Raji (cell line): ENCODE data around the gene SYT2.

Experiments used
- POLR2A ChIP-seq: IDR thresholded peaks from 2 replicates; pipeline ENCODE4 v1.6.1; 2011; ENCODE audit warnings: low read depth, low read length, control low read depth; ENCODE audit not compliant: insufficient read depth

The SYT2 gene

GRCh38 chr1:202710070-202711045, at the start of gene SYT2:
TSS of gene SYT2 (minus strand) at chr1:202710454. CDS start at chr1:202605772, 104,682 bp downstream.
- TF ChIP-seq POLR2A, result no peak

DNA sequence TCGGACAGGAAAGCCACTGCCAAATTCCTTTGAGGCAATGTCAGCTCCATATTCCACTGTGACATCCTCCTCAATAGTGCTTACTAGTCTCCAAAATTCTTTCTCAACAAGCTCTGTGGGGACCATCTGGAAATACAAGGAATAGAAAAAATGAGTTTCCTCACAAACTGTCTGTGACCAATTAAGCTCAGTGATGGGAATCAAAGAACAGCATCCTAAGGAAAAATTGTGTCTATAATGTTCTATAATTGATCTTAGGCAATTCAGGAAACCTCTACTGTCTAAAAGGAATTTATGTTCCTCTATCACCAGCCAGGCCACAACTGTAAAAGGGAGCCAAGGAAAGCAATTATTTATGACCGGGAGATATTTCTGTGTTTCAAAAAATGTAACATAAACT, 46.1 kb upstream of the SYT2 start:
- TF ChIP-seq POLR2A, result no peak

DNA sequence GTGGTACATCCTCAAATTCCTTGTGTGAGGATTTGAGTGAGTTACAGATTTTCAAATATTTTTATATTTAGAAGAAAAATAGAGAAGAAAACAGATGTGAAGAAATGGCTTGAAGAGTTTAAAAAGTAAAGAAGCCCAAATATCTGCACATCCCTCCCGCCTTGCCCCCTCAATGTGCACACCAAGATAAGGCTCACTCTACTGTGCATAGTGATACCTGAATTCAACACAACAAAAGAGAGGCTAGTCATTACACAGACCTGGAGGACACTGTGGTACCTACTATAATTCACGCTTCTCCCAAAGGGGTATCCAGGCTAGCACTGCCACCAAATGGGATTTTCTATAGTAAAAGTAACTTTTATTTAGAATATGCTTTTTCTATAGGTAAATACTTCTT, 44.0 kb upstream of the SYT2 start:
- no peak for TF ChIP-seq POLR2A

GRCh38 chr1:202752774-202753173, 42.5 kb upstream of the SYT2 start:
- no peak for TF ChIP-seq POLR2A

GRCh38 chr1:202750761-202751160, 40.5 kb upstream of the SYT2 start:
- TF ChIP-seq POLR2A, result no peak

DNA sequence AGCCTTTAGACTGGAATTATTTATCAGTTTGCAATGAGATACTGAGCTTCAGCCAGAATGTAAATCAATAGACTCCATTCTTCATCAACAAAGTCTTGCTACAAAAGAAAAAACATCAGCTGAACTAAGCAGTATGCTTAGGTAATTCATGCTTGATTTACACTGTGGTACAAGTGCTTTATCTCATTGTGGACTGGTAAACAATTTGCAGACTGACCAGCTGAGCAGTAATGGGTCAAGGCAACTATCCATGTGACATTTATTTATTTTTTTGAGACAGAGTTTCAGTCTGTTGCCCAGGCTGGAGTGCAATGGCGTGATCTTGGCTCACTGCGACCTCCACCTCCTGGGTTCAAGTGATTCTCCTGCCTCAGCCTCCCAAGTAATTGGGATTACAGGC, 39.8 kb upstream of the SYT2 start:
- TF ChIP-seq POLR2A, result no peak

GRCh38 chr1:202745323-202745888, 35.2 kb upstream of the SYT2 start:
- TF ChIP-seq POLR2A, result no peak

DNA sequence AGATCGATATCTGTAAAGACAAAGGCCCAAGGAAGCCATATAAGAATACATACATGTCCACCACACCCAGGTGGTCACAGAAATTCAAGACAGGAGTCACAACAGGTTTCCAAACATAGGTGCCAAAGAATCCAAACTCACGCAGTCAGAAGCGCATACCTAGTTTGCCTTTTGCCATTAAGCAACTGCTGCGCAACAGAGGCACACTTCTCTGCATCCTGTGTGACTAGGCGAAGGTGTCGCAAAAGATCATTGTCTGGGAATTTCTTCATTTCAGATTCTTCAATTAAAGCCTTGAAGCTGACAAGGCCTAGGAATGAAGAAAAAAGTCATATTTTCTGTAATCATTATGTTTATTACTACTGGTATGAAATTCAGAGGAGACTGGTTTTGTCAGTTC, 32.2 kb upstream of the SYT2 start:
- no peak for TF ChIP-seq POLR2A

GRCh38 chr1:202733251-202733650, 23.0 kb upstream of the SYT2 start:
- no peak for TF ChIP-seq POLR2A

DNA sequence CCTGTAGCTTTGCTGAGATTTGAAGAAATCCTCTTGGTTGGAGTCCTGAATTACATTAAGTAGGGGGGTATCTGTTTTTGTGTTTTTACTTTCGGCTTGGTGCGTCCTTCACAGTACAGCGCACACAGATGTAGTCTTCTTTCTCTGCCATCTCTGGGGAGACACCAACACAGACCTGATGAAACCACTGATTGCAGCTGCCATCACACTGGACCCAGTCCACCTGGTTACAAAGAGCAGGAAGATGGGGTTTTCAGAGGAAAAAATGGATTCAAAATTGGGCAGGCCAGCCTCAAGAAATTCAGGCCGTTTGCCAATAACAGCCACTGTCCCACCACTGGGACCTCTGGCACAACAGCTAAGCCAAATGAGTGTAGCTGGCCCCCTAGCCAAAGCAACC, 18.7 kb upstream of the SYT2 start:
- no peak for TF ChIP-seq POLR2A

DNA sequence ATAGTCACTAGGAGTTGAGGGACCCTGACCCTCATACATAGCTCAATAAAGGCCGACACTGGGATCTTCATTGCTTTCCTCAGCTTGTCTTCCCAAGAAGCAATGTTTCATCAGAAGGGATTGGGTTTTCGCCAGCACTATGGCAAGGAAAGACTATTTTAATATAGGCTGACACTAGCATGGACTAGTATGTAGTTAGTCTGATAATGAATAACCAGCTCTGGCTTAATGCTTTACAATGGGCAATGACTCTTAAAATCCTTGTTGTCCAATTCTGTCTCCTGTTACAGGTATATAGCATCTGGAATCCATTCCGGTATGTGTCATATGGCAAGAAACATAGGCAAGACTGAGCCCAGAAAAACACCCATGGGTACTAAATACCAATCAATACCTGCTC, 15.3 kb upstream of the SYT2 start:
- no peak for TF ChIP-seq POLR2A

DNA sequence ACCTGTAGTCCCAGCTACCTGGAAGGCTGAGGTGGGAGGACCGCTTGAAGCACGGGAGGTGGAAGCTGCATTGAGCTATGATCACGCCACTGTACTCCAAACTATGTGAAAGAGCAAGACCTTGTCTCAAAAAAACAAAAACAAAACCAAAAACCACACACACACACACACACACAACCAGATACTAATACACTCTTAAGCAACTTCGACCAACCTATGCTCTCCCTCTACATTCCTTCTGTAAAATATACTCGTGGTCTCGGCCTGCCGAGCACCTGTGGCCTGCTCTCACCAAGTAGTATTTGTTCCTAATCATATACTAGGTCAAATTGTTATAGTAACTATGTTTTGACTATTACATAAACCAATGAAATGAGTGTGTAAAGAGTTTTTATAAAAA, 13.5 kb upstream of the SYT2 start:
- TF ChIP-seq POLR2A, result no peak

GRCh38 chr1:202716654-202717053, 6.4 kb upstream of the SYT2 start:
- TF ChIP-seq POLR2A, result no peak

GRCh38 chr1:202713110-202713509, 2.9 kb upstream of the SYT2 start:
- TF ChIP-seq POLR2A, result no peak

- TF ChIP-seq POLR2A, result no peak
These were observed 1.8 kb upstream of the SYT2 start for GRCh38 chr1:202711949-202712635.
